HEK293 (cell line): ENCODE data around the gene CD93.

Experiments used
- CTCF ChIA-PET: fragments of 350-600 bp; formaldehyde crosslinking; extraction: SDS; loops from one replicate; lab custom pipeline; 2021; ENCODE audit warnings: antibody characterized with exemption; lab: Yijun Ruan, JAX
- POLR2A ChIA-PET: fragments of 300-600 bp; formaldehyde crosslinking; extraction: SDS; loops from one replicate; lab custom pipeline; 2020; ENCODE audit warnings: antibody characterized with exemption, inconsistent platforms; lab: Yijun Ruan, JAX
- H3K27ac ChIP-seq: fragments of 200-500 bp; sonication (Bioruptor generic); 2 replicates; pipeline ENCODE4 v1.5.1; 2014; ENCODE audit warnings: low read depth, low read length, control low read depth, inconsistent platforms; ENCODE audit errors: extremely low read depth
- H3K36me3 ChIP-seq, 2 experiments: fragments of 200-500 bp in 1 of 2; sonication (Bioruptor generic) in 1 of 2; 1 replicate in 1 of 2; 2 replicates in 1 of 2; pipeline ENCODE4 v1.5.1; 2014 to 2017; ENCODE audit warnings: inconsistent platforms in 2 of 2, low read length in 2 of 2; ENCODE audit not compliant: control insufficient read depth in 2 of 2, insufficient read depth in 1 of 2
- H3K4me1 ChIP-seq: fragments of 200-500 bp; sonication (Bioruptor generic); 2 replicates; pipeline ENCODE4 v1.5.1; 2014; ENCODE audit warnings: mild to moderate bottlenecking, low read length, inconsistent platforms; ENCODE audit not compliant: control insufficient read depth, insufficient read depth
- H3K4me3 ChIP-seq: 2 replicates; pipeline ENCODE4 v1.5.1; 2011; ENCODE audit warnings: low read depth, mild to moderate bottlenecking, control low read depth, low read length, moderate library complexity
- H3K9me3 ChIP-seq: fragments of 200-500 bp; sonication (Bioruptor generic); 2 replicates; pipeline ENCODE4 v1.5.1; 2014; ENCODE audit warnings: low read depth, low read length, inconsistent platforms; ENCODE audit not compliant: control insufficient read depth, insufficient read depth
- KLF16 ChIP-seq: fragments of 450-650 bp; formaldehyde crosslinking; IDR thresholded peaks from 2 replicates; pipeline ENCODE4 v1.5.1; 2017; ENCODE audit warnings: missing biosample characterization, missing genetic modification characterization
- KLF8 ChIP-seq: fragments of 450-650 bp; formaldehyde crosslinking; IDR thresholded peaks from 2 replicates; pipeline ENCODE4 v1.5.1; 2016; ENCODE audit warnings: missing biosample characterization, missing genetic modification characterization
- PRDM6 ChIP-seq: fragments of 450-650 bp; formaldehyde crosslinking; IDR thresholded peaks from 2 replicates; pipeline ENCODE4 v1.5.1; 2017; ENCODE audit warnings: missing biosample characterization, missing genetic modification characterization
- SP2 ChIP-seq: fragments of 450-650 bp; formaldehyde crosslinking; IDR thresholded peaks from 2 replicates; pipeline ENCODE4 v1.5.1; 2016; ENCODE audit warnings: missing biosample characterization, missing genetic modification characterization
- TCF7L2 ChIP-seq: IDR thresholded peaks from 2 replicates; pipeline ENCODE4 v1.6.1; 2011; ENCODE audit warnings: low read depth, mild to moderate bottlenecking, inconsistent platforms, low read length, moderate library complexity, borderline replicate concordance
- TRIM28 ChIP-seq: IDR thresholded peaks from 2 replicates; pipeline ENCODE4 v1.6.1; 2011; ENCODE audit warnings: low read length, control low read depth, borderline replicate concordance
- ZBTB7A ChIP-seq: fragments of 450-650 bp; formaldehyde crosslinking; IDR thresholded peaks from 2 replicates; pipeline ENCODE4 v1.5.1; 2016; ENCODE audit warnings: low read depth, missing biosample characterization, missing genetic modification characterization
- ZNF133 ChIP-seq: fragments of 450-650 bp; formaldehyde crosslinking; IDR thresholded peaks from 2 replicates; pipeline ENCODE4 v1.5.1; 2016; ENCODE audit warnings: missing biosample characterization, missing genetic modification characterization
- ZNF248 ChIP-seq: fragments of 450-650 bp; formaldehyde crosslinking; IDR thresholded peaks from 2 replicates; pipeline ENCODE4 v1.5.1; 2017; ENCODE audit warnings: missing biosample characterization, missing genetic modification characterization
- ZNF274 ChIP-seq, 2 experiments: fragments of 200-500 bp in 1 of 2; fragments of 450-650 bp in 1 of 2; sonication (Bioruptor generic) in 1 of 2; formaldehyde crosslinking in 1 of 2; IDR thresholded peaks; 2 replicates each; pipeline versions ENCODE4 v1.5.1 to v1.6.1; 2014 to 2016; ENCODE audit warnings: borderline replicate concordance in 1 of 2, inconsistent platforms in 1 of 2, low read length in 1 of 2, missing biosample characterization in 1 of 2, missing genetic modification characterization in 1 of 2
- ZNF324 ChIP-seq: fragments of 450-650 bp; formaldehyde crosslinking; IDR thresholded peaks from 2 replicates; pipeline ENCODE4 v1.5.1; 2016; ENCODE audit warnings: missing biosample characterization, missing genetic modification characterization
- ZNF366 ChIP-seq: fragments of 450-650 bp; formaldehyde crosslinking; conservative IDR thresholded peaks from 2 replicates; pipeline ENCODE4 v1.5.1; 2016; ENCODE audit warnings: missing biosample characterization, missing genetic modification characterization
- ZNF37A ChIP-seq: fragments of 450-650 bp; IDR thresholded peaks from 2 replicates; pipeline ENCODE4 v1.5.1; 2018; ENCODE audit warnings: missing biosample characterization, missing genetic modification characterization
- ZNF518A ChIP-seq: fragments of 450-650 bp; formaldehyde crosslinking; conservative IDR thresholded peaks from 2 replicates; pipeline ENCODE4 v1.5.1; 2016; ENCODE audit warnings: low read depth, missing biosample characterization, missing genetic modification characterization
- ZNF529 ChIP-seq: fragments of 450-650 bp; formaldehyde crosslinking; IDR thresholded peaks from 2 replicates; pipeline ENCODE4 v1.5.1; 2017; ENCODE audit warnings: missing genetic modification characterization, missing biosample characterization; ENCODE audit not compliant: insufficient replicate concordance
- ZNF621 ChIP-seq: fragments of 450-650 bp; formaldehyde crosslinking; IDR thresholded peaks from 2 replicates; pipeline ENCODE4 v1.5.1; 2017; ENCODE audit warnings: missing biosample characterization, missing genetic modification characterization
- ZNF792 ChIP-seq: fragments of 450-650 bp; formaldehyde crosslinking; IDR thresholded peaks from 2 replicates; pipeline ENCODE4 v1.5.1; 2016; ENCODE audit warnings: missing biosample characterization, missing genetic modification characterization
- ZSCAN16 ChIP-seq: fragments of 450-650 bp; formaldehyde crosslinking; IDR thresholded peaks from 2 replicates; pipeline ENCODE4 v1.5.1; 2016; ENCODE audit warnings: missing biosample characterization, missing genetic modification characterization

Gene CD93

GRCh38 chr20:23077277-23077676 lies 8.8 kb downstream of the CD93 start:
- Histone ChIP-seq H3K27ac (no peak overlapping the region), H3K36me3 (no peaks in the 10 kb centered on the region), H3K4me1 (no peaks in the 10 kb centered on the region), H3K9me3 (no peaks in the 10 kb centered on the region), H3K4me3 (no peak overlapping the region)
- no peak for TF ChIP-seq TRIM28
- TF ChIP-seq ZNF529 (tag by site-specific recombination) = no peak
- no peak for TF ChIP-seq PRDM6 (tag by site-specific recombination)
- TF ChIP-seq ZNF621 (tag by site-specific recombination) = no peak
- no peak for TF ChIP-seq ZNF274 (IDR thresholded peaks at IDR 0.05; ENCODE audit: low read length)
- TF ChIP-seq ZNF274 (tag by site-specific recombination; IDR thresholded peaks at IDR 0.05; ENCODE audit: borderline replicate concordance) = no peak
- no peak for TF ChIP-seq ZNF133 (tag by site-specific recombination)
- CTCF ChIA-PET = no interaction called here
- POLR2A ChIA-PET = no interaction called here

- no peaks in the 10 kb centered on the region for H3K9me3 ChIP-seq
- ChIA-PET CTCF (interaction anchor here (0.6 kb wide), 1 partner anchor 10 kb away, joined by 3 read pairs; no protein-coding TSS in a partner anchor), POLR2A (no interaction called here)
- H3K4me1 ChIP-seq = no peaks in the 10 kb centered on the region
- H3K36me3 ChIP-seq = no peaks in the 10 kb centered on the region
- no peak overlapping the region for H3K27ac ChIP-seq
- no peak overlapping the region for H3K4me3 ChIP-seq
- TF ChIP-seq ZNF37A (tag by site-specific recombination) (no peak), KLF8 (tag by site-specific recombination) (no peak), SP2 (tag by site-specific recombination) (no peak), ZSCAN16 (tag by site-specific recombination) (no peak), ZNF518A (tag by site-specific recombination) (no peak), KLF16 (tag by site-specific recombination) (no peak), ZNF324 (tag by site-specific recombination) (no peak), TCF7L2 (no peak), ZNF248 (tag by site-specific recombination) (no peak), ZNF792 (tag by site-specific recombination) (no peak), ZBTB7A (tag by site-specific recombination) (no peak), ZNF366 (tag by site-specific recombination) (no peak)
Observed at GRCh38 chr20:23074052-23074451, 12.1 kb downstream of the CD93 start.
